Calu3 (cell line): ENCODE data around the gene MOV10L1. TPM values are rescaled to one million over a fixed set of nuclear protein-coding genes. Genes with fewer than 3 reads are reported as not detected.

Source experiments
- BruUV-seq: library from RNA; stranded (reverse); fragments of 400-500 nt; replicated peaks from 2 replicates; lab custom pipeline; 2021; lab: Mats Ljungman, UMichigan
- CTCF ChIA-PET: fragments of 300-600 bp; sonication (Branson Sonifier 250); formaldehyde crosslinking; loops from one replicate; lab custom pipeline; 2022; ENCODE audit warnings: antibody characterized with exemption; lab: Charles Lee
- DNase-seq: peaks from one replicate; pipeline ENCODE4 v3.0.0; 2022
- H3K27ac Mint-ChIP-seq: one replicate; pipeline ENCODE4 v1.8.0; 2022; ENCODE audit warnings: mixed read lengths; ENCODE audit not compliant: unreplicated experiment
- H3K27me3 Mint-ChIP-seq: one replicate; pipeline ENCODE4 v1.8.0; 2022; ENCODE audit warnings: mixed read lengths; ENCODE audit not compliant: unreplicated experiment
- H3K36me3 Mint-ChIP-seq: one replicate; pipeline ENCODE4 v1.8.0; 2022; ENCODE audit warnings: mild to moderate bottlenecking, moderate library complexity, mixed read lengths; ENCODE audit not compliant: insufficient read depth, unreplicated experiment
- H3K4me1 Mint-ChIP-seq: one replicate; pipeline ENCODE4 v1.8.0; 2022; ENCODE audit warnings: mild to moderate bottlenecking, low read depth, mixed read lengths; ENCODE audit not compliant: unreplicated experiment
- H3K4me3 Mint-ChIP-seq: one replicate; pipeline ENCODE4 v1.8.0; 2022; ENCODE audit warnings: mild to moderate bottlenecking, low read depth, moderate library complexity, mixed read lengths; ENCODE audit not compliant: unreplicated experiment
- H3K9me3 Mint-ChIP-seq: one replicate; pipeline ENCODE4 v1.8.0; 2022; ENCODE audit warnings: low read depth, mixed read lengths; ENCODE audit not compliant: unreplicated experiment
- CTCF ChIP-seq: fragments of 200-600 bp; IDR thresholded peaks from one replicate; pipeline ENCODE4 v1.8.0; 2022; ENCODE audit warnings: antibody characterized with exemption; ENCODE audit not compliant: unreplicated experiment
- intact Hi-C: fragments of 100-400 bp; cut with micrococcal nuclease; formaldehyde crosslinking; loops from one replicate; pipeline ENCODE4 v1.10.0; 2022; ENCODE audit not compliant: unreplicated experiment
- total RNA-seq: library from RNA; stranded (reverse); gene quantifications from 2 replicates; pipeline ENCODE4 v1.2.3, GENCODE V29; 2022

The MOV10L1 gene
- total RNA-seq, 1 experiment from 2014 or later: not detected

GRCh38 chr22:50178471-50178864, 88.7 kb downstream of the MOV10L1 start:
- CTCF ChIA-PET: no interaction called here
- no peaks in the 10 kb centered on the region for H3K4me1 Mint-ChIP-seq
- H3K27me3 Mint-ChIP-seq: no peaks in the 10 kb centered on the region
- DNase-seq: no peak
- H3K9me3 Mint-ChIP-seq: no peaks in the 10 kb centered on the region
- intact Hi-C loops: no loop called here
- no peak overlapping the region for H3K27ac Mint-ChIP-seq
- BruUV-seq: no TSS peak
- TF ChIP-seq CTCF: no peak
- no peak overlapping the region for H3K4me3 Mint-ChIP-seq
- peaks cover 12% of the 10 kb centered on the region for H3K36me3 Mint-ChIP-seq

GRCh38 chr22:50178871-50179869, 89.4 kb downstream of the MOV10L1 start:
- intact Hi-C loops: no loop called here
- BruUV-seq: no TSS peak
- Mint-ChIP-seq H3K36me3 (peaks cover 12% of the 10 kb centered on the region), H3K27ac (no peak overlapping the region), H3K9me3 (no peaks in the 10 kb centered on the region), H3K27me3 (no peaks in the 10 kb centered on the region), H3K4me3 (no peak overlapping the region), H3K4me1 (no peaks in the 10 kb centered on the region)
- no peak for TF ChIP-seq CTCF
- CTCF ChIA-PET: no interaction called here
- DNase-seq: no peak

- H3K9me3 Mint-ChIP-seq: no peaks in the 10 kb centered on the region
Measured at GRCh38 chr22:50179937-50180726, 90.3 kb downstream of the MOV10L1 start.

More at GRCh38 chr22:50179937-50180726, 90.3 kb downstream of the MOV10L1 start:
- H3K36me3 Mint-ChIP-seq: peaks cover 12% of the 10 kb centered on the region
- no peaks in the 10 kb centered on the region for H3K27me3 Mint-ChIP-seq
- H3K27ac Mint-ChIP-seq: no peak overlapping the region
- CTCF ChIA-PET: no interaction called here
- no peaks in the 10 kb centered on the region for H3K4me1 Mint-ChIP-seq
- no peak overlapping the region for H3K4me3 Mint-ChIP-seq
- BruUV-seq: no TSS peak
- no peak for DNase-seq
- TF ChIP-seq CTCF: no peak
- intact Hi-C loops: no loop called here
